Skeletal muscle satellite cell (primary cell): ENCODE data around the gene PKIG.
"Not testable (repeated sequence)": the region's sequence is repeated elsewhere in the genome, so short reads cannot be mapped to it uniquely, and the experiment has no call there.

Source experiments
- H3K27me3 ChIP-seq: 2 replicates; pipeline ENCODE4 v1.7.0; 2013; ENCODE audit warnings: low read length; ENCODE audit not compliant: control insufficient read depth, insufficient read depth
- H3K36me3 ChIP-seq: 2 replicates; pipeline ENCODE4 v1.7.0; 2013; ENCODE audit warnings: mild to moderate bottlenecking, control low read depth, low read length; ENCODE audit not compliant: insufficient read depth
- H3K4me1 ChIP-seq: 2 replicates; pipeline ENCODE4 v1.7.0; 2013; ENCODE audit warnings: low read length; ENCODE audit not compliant: control insufficient read depth, insufficient read depth
- H3K4me2 ChIP-seq: 2 replicates; pipeline ENCODE4 v1.7.0; 2013; ENCODE audit warnings: mild to moderate bottlenecking, low read length
- H3K4me3 ChIP-seq: 2 replicates; pipeline ENCODE4 v1.7.0; 2013; ENCODE audit warnings: low read length
- H3K9ac ChIP-seq: 2 replicates; pipeline ENCODE4 v1.7.0; 2013; ENCODE audit warnings: mild to moderate bottlenecking, low read depth, low read length, moderate library complexity
- H3K9me3 ChIP-seq: replicated peaks from 2 replicates; pipeline ENCODE4 v1.7.0; 2013; ENCODE audit warnings: mild to moderate bottlenecking, control low read depth, low read length

The PKIG gene

DNA sequence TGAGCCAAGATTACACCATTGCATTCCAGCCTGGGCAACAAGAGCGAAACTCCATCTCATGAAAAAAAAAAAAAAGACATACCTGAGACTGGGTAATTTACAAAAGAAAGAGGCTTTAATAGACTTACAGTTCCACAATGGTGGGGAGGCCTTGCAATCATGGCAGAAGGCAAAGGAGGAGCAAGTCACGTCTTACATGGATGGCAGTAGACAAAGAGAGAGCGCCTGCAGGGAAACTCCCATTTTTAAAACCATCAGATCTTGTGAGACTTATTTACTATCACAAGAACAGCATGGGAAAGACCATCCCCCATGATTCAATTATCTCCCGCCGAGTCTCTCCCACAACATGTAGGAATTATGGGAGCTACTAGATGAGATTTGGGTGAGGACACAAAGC is 71.8 kb downstream of the PKIG start:
- not testable (repeated sequence) for H3K36me3 ChIP-seq, H3K9me3 ChIP-seq, H3K9ac ChIP-seq, H3K4me3 ChIP-seq, H3K4me2 ChIP-seq, H3K4me1 ChIP-seq
- peaks cover 36% of the 10 kb centered on the region for H3K27me3 ChIP-seq

DNA sequence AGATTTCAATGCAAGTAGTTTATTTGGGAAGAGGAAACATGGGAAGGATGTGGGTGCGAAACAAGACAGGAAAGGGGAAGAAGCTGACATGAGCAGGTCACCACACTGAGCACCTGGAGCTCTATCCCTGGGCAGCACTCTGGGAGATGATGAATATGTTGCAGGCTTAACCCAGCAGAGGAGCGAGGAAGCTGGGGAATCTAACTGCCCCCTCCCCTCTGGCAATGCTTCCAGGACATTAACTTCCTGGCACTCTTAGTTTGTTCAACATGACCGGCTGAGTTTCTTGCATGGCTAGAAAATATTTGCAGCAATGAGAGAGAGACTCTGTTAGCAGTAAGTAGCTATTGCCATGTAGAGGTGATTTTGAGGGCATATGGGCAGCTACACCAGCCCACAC is 74.1 kb downstream of the PKIG start:
- Histone ChIP-seq H3K9me3 (no peaks in the 10 kb centered on the region), H3K36me3 (no peaks in the 10 kb centered on the region), H3K4me1 (no peaks in the 10 kb centered on the region), H3K27me3 (peaks cover 45% of the 10 kb centered on the region), H3K9ac (no peak overlapping the region), H3K4me3 (no peak overlapping the region), H3K4me2 (no peak overlapping the region)

DNA sequence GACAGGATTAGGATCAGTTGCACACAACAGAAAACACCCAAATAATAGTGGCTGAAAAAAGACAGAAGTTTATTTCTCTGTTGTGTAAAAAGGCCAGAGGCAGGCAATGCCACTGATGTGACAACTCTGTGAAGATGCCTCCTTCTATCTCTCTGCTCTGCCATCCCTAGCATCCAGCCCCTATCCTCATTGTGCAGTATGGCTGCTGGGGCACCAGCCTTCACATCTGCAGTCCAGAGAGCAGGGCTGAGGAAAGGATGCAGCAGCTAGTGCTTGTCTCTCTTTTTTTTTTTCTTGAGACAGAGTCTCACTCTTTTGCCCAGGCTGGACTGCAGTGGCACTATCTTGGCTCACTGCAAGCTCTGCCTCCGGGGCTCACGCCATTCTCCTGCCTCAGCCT is 75.5 kb downstream of the PKIG start:
- H3K4me3 ChIP-seq: no peak overlapping the region
- H3K27me3 ChIP-seq: peaks cover 51% of the 10 kb centered on the region
- H3K9ac ChIP-seq: no peak overlapping the region
- H3K9me3 ChIP-seq: no peaks in the 10 kb centered on the region
- H3K36me3 ChIP-seq: no peaks in the 10 kb centered on the region
- H3K4me1 ChIP-seq: no peaks in the 10 kb centered on the region
- no peak overlapping the region for H3K4me2 ChIP-seq

DNA sequence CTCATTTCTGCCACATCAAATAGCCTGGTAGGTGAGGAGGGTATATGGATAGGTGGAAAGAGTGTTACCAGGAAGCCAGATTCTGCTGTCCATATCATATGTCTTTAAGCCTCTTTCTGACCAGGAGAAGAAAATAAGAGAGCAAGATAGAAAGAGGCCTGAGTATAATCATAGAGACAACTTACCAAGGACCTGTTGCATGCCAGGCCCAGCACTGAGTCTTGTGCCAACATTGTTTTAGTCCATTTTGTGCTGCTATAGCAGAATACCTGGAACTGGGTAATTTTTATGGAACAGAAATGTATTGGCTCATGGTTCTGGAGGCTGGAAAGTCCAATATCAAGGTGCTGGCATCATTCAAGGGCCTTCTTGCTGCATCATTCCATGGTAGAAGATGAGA is 76.4 kb downstream of the PKIG start:
- no peaks in the 10 kb centered on the region for H3K36me3 ChIP-seq
- no peaks in the 10 kb centered on the region for H3K4me1 ChIP-seq
- H3K4me3 ChIP-seq: no peak overlapping the region
- H3K27me3 ChIP-seq: peaks cover 51% of the 10 kb centered on the region
- H3K9me3 ChIP-seq: no peaks in the 10 kb centered on the region
- H3K9ac ChIP-seq: no peak overlapping the region
- H3K4me2 ChIP-seq: no peak overlapping the region

DNA sequence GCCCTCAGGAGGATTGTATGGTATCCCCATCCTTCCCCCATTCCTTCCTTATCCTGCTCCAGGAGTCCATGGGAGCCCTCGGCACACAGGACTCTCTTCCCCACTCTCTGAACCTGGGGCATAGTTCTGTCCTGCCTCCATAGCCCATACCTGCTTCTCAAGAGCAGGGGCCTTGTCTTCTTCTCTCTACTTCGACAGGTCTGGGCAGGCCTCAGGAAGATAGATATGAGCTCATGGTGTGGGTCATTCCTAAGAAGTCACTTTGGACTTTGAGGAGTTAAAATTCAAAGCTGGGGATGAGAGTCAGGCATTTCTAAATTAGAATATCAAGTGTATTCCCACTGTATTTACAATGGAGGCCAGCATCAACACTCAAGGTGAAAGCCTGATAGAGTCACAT is 77.6 kb downstream of the PKIG start:
- Histone ChIP-seq H3K4me1 (no peaks in the 10 kb centered on the region), H3K27me3 (peaks cover 48% of the 10 kb centered on the region), H3K9me3 (no peaks in the 10 kb centered on the region), H3K4me3 (no peak overlapping the region), H3K36me3 (no peaks in the 10 kb centered on the region), H3K4me2 (no peak overlapping the region), H3K9ac (no peak overlapping the region)

DNA sequence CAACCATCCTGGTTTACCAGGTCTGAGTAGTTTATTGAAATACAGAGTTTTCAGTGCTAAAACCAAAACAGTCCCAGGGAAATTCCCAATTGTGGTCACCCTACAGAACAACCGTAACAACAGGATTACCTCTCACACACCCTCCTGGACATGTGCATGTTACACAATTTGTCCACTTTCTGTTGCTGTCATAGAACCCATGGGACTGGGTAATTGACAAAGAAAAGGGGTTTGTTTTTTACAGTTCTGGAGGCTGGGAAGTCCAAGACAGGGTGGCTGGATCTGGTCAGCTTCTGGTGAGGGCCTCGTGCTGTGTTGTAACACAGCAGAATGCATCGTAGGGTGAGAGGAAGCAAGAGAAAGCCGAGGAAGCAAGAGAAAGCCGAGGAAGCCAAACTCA is 78.2 kb downstream of the PKIG start:
- Histone ChIP-seq H3K4me1 (no peaks in the 10 kb centered on the region), H3K36me3 (no peaks in the 10 kb centered on the region), H3K9me3 (no peaks in the 10 kb centered on the region), H3K4me3 (no peak overlapping the region), H3K4me2 (no peak overlapping the region), H3K9ac (no peak overlapping the region), H3K27me3 (peaks cover 43% of the 10 kb centered on the region)

DNA sequence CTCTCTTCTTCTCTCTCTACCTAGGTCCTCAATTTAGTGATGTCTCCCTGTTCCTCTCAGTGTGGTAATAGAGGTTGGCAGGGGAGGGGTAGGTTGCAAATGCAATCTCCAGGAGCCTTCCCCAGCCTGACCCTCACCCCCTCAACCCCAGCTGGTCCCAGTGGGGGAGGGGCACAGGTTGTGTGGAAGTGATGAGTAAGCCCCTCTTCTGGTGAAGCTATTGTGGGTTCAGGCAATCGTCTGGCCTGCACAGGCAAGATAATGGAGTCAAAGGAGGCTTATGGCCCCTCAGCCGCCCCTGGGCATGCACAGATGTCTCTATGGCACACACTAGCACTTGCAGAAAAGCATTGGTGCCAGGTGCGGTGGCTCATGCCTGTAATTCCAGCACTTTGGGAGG is 79.9 kb downstream of the PKIG start:
- H3K4me1 ChIP-seq: no peaks in the 10 kb centered on the region
- no peak overlapping the region for H3K4me3 ChIP-seq
- no peaks in the 10 kb centered on the region for H3K36me3 ChIP-seq
- peaks cover 38% of the 10 kb centered on the region for H3K27me3 ChIP-seq
- H3K4me2 ChIP-seq: no peak overlapping the region
- no peaks in the 10 kb centered on the region for H3K9me3 ChIP-seq
- no peak overlapping the region for H3K9ac ChIP-seq

DNA sequence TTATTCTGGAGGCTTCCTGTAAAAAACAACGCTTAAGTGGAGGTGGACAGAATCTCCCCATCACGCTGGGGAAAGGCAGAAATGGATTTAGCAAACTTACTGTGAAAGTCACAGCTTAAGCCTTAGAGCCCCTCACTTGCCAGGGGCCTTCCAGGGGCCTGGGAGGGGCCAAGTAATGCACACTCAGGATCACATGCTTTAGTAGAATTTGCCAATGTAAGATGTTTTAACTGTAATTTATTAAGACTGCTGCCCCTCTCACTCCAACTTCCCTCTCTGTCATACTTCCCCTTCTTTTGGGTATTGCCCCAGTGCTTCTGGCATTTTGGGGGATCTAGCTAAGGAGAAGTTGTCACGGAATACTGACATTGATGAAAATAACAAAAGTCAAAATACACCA is 81.8 kb downstream of the PKIG start:
- H3K4me2 ChIP-seq: no peak overlapping the region
- H3K4me1 ChIP-seq: no peaks in the 10 kb centered on the region
- H3K9me3 ChIP-seq: no peaks in the 10 kb centered on the region
- no peak overlapping the region for H3K4me3 ChIP-seq
- H3K27me3 ChIP-seq: peaks cover 32% of the 10 kb centered on the region
- H3K9ac ChIP-seq: no peak overlapping the region
- no peaks in the 10 kb centered on the region for H3K36me3 ChIP-seq

DNA sequence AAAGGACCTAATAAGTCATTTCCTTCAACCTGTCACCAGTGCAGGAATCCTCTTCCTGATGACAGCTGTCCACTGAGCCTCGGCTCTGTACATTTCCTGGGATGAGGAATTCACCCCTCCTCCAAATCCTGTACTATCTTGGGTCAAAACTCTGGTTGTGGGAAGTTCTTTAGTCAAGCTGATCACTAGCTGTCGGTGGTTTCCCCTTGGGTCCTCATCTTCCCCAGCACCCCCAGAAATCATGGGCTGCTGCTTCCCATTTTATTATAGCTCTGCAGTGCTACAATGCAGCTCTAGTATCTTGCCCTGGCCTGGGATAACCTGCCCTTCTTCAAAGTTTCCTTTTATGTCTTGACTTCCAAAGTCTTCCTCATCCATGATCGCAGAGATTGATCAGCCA is 83.7 kb downstream of the PKIG start:
- Histone ChIP-seq H3K9me3 (no peaks in the 10 kb centered on the region), H3K4me1 (peaks cover 6% of the 10 kb centered on the region), H3K4me3 (no peak overlapping the region), H3K27me3 (peaks cover 23% of the 10 kb centered on the region), H3K36me3 (no peaks in the 10 kb centered on the region), H3K9ac (no peak overlapping the region), H3K4me2 (no peak overlapping the region)
